Activated CD4-positive, alpha-beta T cell treated with anti-CD3 and anti-CD28 coated beads, Interleukin-2, amount 50 U/mL, for 24 hours (primary cell): ENCODE results near the gene ZP1.

Source experiments
- DNase-seq, 2 donors: peaks; one replicate each; pipeline ENCODE4 v3.0.0-alpha.2; 2020; ENCODE audit warnings: low read depth in 1 of 2, low spot score in 1 of 2

Gene ZP1

DNA sequence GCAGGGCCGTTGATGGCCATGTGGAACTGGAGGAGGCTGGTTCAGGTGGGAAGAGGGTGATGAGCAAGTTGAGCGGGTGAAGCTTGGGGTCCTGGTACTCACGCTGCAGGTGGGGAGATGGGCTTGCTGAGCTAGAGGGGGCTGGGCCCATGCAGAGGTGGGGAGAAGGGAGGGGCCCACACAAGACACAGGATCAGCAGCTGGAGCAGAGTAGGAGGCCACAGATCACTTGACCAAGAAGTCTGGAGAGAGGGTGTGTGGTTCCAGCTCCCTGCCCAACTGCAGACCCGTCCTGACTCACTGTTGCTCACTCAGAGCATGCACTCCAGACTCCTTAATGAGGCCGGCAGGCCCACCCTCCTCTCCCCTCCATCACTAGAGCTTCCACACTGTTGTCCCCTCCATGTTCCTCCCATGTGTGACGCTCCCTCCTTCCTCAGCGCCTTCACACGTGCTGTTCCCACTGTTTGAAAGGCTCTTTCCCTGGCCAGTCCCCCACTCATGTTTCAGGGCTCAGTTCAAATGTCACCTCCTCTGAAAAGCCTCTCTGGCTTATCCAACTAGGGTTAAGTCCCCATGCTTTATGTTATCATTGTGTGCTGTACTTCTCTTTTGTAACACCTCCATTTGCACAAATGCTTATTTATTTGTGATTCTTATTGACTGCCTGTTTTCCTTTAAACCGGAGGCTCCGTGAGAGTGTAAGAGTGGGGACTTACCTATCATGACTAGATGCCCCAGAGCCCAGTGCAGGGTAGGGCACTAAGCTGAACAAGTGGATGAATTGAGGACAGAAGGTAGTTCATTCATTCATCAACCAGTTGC lies 23.1 kb upstream of the ZP1 start:
- no peak for DNase-seq

DNA sequence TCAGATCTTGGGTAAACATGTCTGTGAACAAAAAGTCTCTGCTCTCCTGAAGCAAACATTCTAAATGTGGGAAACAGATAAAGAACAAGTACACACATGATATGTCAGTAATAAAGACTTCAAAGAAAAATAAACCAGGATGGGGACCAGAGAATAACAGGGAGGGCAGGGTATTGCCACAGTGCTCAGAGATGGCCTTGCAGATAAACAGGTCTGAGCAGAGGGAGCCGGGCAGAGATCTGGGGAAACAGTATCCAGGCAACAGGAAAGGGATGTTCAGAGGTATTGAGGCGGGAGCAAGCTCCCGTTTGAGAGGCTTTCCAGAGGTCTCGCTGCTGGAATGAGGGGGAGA lies 22.5 kb upstream of the ZP1 start:
- DNase-seq = no peak

DNA sequence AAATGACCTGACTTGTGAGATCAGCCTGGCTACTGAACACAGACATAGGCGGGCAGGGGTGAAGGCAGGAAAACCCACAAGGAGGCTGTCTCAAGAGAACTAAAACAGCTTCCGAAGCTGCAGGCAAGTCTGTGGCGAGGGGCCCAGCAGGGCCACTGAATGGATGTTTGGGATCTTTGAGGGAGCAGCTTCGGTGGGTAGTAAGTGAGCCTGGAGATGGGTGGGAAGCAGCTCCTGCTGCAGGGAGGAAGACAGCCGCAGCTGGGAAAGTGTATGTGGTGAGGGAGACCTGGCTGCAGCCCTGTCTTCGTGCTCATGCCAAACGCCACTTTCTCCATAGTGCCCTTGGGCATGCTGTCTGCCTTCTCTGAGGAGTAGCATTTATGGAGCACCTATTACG lies 22.0 kb upstream of the ZP1 start:
- no peak for DNase-seq

DNA sequence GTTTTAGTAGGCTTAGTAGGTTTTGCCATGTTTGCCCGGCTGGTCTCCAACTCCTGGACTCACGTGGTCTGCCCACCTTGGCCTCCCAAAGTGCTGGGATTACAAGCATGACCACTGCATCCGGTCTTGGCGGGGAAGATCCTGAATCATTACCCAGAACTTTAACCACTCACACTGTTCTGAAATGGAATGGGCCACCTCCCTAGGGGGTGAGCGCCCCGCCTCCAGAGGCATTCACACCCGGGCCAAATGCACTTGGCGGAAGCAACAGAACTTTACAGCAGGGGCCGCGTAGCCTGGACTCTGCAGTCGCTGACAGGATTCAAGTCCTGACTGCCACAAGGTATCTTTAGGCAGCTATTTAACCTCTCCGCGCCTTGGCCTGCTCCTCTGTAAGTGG lies 20.1 kb upstream of the ZP1 start:
- no peak for DNase-seq

DNA sequence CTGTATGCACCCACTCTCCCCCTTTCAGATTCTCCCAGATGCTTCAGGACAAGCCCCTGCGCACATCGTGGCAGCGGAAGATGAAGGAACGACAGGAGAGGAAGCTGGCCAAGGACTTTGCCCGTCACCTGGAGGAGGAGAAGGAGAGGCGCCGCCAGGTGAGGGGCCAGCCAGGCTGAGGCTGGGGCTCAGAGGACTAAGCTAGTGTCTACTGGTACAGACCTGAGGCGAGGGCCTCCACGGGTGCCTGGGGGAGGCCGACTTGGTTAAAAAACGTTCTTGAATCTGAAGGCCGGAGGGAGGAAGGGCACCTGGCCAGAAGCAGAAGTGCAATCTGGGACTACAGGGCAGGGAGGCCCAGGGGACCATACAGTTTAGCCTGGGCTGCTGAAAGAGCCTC lies 19.4 kb upstream of the ZP1 start:
- no peak for DNase-seq

DNA sequence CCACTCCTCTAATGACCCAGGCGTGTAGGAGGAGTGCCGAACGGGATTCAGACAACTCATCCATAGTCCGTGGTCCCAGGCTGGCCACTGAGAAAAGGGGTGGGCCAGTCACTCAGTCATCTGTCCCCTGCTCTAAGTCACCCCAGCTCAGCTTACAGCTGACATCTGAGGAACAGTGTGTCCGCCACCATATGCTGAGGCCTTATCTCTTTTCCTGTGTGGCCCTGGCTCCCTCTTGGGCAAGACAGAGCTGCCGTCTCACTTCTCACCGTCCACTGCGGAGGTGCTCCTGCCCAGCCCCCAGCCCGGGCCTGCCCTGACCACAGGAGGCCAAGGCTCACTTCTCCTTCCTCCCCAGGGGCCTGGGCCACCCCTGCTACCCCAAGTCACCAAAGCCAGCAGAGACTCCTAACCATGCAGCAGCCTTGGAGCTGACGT lies 18.6 kb upstream of the ZP1 start:
- DNase-seq = no peak

DNA sequence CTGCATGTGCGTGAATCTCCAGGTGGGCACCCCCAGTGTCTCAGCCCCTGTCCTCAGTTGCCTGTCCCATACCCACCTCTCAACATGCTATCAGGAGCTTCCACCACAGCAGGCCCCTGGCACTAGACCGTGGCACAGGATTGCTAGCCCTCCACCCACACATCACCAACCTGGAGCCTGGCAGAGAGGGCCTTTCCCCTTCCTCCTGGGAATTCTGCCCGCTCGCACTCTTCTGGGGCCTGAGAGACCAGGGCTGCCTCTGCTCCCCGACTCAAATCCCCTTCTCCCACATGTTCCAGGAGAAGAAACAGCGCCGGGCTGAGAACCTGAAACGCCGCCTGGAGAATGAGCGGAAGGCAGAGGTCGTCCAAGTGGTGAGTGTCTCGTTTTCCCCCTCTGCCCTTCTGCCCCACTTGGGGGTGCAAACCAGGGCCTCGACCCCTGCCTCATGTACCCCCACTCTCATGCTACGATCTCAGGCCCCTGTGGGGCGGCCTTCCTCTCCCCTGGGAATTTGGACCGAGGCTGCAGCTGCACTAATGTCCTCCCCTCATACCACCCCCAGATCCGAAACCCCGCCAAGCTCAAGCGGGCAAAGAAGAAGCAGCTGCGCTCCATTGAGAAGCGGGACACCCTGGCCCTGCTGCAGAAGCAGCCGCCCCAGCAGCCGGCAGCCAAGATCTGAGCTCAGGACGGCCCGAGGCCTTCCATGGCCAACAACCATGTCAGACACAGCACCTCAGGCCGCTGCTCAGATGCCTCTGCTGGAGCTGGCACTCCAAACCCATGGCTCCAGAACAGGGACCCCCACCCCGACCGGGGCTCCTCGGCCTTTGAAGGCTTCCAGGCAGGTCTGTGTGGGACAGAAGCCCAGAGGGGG lies 17.5 kb upstream of the ZP1 start:
- DNase-seq = no peak

DNA sequence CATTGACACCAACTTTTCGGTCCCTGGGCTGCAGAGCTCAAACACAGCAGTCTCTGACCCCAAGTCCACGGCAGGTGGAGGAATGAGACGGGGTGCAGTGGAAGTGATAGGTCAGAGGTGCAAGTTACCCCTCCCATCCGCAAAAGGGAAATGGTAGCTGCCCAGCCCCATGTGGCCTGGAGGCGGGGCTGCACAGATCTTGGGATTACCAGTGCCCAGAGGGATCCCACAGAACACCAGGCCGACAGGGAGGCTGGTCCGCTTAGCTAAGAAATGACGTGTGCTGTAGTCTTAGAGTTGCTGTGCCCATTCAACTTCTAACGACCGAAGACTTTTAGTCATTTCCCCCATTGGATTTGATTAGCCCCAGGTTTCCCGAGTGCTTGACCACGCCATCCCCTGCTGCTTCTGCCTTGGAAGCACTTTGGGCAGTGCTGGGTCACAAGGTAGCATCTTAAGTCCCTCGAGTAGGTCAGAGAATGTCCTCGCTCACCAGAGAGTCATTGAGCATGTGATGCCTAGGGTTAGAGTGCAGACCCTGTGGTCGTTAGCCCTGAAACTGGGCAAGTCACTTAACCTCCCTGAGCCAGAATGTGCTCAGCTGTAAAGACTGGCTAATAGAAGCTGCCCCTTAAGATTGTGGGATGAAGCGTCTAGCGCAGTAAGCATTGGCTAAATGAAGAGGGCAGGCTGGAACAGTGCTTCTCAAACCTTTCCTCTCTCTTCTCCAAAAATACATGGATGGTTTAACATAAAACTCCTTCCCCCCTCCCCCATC lies 15.8 kb upstream of the ZP1 start:
- no peak for DNase-seq

DNA sequence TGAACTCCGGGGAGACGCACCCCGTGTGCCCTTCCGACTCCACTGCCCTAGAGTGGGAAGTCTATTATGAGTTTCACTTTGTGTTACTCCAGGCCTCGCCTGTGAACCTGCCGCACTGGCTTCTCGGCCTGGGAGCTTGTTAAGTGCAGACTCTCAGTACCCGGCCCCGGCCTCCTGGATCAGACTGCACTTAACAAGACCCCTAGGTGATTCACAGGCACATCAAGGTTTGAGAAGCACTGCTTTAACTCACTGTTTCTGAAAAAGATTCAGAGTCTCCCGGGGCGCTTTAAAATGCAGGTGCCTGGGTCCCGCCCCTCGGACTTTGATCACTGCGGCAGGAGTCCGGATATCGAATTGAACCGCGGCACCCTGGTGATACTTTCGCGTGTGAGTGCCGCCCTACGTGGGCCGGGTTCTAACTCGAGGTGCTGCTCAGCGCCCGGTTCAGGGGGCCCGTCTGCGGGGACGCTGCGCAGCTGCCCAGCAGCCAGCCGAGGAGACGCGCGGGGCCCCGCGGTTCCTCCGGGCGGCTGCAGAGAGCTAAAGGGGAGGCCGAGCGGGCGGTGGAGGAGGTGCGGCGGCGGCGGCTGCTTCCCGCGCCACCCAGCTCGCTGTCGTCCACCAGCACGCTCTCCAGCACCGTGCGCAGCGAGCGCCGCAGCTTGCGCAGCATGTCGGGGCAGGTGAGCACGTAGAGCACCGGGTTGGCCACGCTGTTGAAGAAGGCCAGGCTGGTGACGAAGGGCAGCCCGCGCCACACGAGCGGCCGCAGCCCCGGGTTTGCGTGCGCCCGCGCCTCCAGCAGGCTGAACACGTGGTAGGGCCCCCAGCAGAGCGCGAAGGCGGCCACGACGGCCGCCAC lies 15.0 kb upstream of the ZP1 start:
- DNase-seq = no peak

DNA sequence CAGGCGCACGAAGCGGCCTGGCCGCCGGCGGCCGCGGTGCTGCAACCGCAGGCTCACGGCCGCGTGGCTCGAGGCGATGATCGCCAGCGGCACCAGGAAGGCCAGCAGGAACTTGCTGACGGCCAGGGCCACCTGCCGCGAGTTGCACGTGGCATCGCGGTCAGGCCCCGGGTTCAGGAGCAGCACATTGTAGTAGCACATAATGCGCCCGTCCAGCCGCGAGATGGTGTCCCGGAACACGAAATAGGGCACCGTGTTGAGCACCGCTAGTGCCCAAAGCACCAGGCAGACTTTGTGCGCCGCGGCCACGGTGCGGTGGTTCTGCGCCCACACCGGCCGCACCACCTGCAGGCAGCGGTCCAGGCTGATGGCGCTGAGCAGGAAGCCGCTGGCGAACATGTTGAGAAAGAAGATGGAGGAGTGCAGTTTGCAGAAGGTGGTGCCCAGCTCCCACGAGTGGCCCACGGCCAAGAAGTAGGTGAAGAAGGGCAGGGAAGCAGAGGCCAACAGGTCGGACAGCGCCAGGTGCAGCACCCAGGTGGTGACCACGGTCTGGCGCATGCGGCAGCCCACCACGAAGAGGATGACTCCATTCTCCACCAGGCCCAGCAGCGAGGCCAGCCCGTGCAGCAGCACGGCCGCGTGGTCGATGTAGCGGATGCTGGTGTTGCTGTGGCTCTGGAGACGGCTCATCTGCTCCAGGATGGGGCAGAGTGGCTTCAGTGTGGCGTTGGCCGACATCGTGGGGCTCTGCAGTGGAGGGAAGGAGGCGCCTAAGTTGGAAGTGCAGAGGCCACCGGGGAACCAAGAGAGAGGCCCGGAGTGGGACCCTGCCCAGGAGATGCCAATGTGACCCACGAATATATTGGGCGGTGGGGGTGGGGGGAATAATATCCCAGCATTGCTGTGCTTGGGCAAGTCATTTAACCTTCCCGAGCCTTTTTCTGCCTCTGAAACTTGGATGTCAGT lies 14.1 kb upstream of the ZP1 start:
- DNase-seq = no peak

DNA sequence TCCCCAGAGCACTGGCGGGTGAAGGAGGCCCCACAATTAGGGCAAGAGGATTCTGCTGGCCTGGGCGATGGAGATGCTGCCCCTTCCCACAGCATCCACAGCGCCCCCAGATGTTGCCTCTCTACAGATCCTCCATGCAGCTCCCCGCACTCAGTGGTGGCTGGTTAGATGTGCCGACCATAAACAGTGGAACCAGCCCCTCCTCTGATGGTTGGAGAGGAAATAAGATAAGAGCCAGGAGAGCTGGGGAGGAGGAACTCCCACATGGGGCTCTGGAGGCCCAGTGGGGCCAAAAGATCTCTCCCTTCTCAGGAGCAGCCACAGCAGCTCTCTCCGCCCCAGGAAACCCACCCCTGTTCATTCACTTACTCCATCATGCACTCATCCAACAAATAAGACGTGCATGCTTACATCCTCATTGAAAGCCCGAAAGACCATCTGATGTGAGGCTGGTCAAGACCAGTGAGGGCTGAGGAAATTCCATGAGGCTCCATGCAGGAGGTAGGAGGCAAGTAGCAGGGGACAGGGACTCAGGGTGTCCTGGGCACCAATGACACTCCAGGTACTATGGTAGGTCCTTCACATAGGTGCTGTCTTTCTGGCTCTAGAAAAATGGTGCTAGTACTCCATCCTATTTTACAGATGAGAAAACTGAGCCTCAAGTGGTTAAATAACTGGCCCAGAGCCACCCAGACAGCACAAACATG lies 13.0 kb upstream of the ZP1 start:
- DNase-seq = no peak

DNA sequence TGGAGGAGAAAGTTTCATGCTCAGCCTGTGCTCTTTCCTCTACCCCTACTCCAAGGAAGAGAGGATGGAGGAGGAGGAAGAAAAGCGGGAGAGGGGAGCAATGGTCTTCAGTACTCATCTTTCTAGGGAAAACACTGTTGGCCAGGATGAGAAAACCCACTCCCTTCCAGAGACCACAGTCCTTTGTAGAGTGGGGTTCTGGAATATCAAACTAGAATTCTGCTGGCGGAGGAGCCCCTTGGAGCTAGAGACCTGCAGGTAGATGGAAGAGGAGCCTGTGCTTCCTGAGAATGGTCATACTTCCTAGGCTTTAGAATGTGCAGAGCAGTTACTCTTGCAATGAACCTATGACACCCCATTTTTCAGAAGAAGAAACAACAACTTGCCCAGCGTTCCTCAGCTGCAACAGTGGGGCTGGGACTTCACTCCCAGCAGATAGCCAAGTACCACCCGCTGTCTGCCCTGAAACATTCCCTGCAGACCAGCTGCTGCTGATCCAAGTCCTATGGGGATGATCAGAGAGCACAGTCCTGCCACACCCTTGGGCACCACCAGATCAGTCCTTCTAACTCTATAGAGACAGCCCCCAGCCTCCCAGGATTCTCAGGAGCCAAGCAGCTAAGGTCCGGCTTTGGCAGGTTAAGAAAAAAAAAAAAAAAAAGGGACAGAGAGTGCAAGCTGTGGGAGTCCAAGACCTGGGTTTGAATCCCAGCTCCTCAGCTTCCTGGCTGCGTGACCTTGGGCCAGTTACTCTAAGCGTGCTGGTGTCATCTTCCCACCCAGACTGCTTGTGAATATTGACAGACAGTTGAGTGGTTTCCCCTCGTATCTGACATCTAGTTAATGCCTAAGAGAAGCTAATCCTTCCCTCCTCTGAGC lies 12.3 kb upstream of the ZP1 start:
- no peak for DNase-seq

DNA sequence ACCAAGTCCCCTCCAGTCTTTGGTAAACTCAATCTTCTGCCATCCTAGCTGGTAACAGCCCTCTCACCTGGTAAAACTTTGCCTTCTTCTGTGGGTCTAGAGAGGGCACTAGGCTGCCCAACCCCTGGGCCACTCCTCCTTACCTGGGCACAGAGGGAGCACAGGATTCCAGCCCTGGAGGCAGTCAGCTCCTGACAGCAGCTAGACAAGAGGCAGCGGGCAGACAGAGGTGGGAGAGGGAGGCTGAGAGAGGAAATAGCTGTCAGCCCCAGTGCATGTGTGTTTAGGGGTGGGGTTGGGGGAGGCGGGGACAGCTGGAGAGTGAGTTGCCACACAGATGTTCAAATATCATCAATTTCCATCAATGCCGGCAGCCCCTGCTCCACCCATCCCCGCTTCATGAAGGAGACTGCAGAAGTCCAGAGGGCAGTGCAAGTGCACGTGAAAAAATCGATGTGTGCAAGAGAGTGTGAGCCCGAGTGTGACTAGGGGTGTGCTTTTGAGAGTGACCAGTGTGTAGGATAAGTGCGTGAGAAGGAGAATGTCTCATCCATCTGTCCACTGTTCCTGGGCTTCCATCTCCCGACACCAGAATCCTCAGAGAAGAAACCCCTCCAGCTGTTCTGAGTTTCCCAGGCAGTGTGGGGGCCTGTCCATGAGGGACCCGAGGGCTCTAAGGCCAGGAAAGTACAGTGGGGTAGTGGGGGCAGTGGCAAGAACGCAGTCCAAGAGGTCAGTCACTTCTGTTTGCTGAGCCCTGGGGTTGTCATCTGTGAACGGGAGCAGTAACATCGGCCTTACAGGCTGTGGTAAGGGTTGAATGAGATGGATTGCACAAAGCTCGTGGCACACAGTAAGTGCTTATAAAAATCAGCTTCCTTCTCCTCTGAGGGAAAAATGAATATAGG lies 11.4 kb upstream of the ZP1 start, which contains the start of gene PTGDR2:
TSS of gene PTGDR2 (minus strand) at position 225 of the 908 bp plus-strand sequence. CDS start 2,228 bp downstream, outside the sequence.
- no peak for DNase-seq

DNA sequence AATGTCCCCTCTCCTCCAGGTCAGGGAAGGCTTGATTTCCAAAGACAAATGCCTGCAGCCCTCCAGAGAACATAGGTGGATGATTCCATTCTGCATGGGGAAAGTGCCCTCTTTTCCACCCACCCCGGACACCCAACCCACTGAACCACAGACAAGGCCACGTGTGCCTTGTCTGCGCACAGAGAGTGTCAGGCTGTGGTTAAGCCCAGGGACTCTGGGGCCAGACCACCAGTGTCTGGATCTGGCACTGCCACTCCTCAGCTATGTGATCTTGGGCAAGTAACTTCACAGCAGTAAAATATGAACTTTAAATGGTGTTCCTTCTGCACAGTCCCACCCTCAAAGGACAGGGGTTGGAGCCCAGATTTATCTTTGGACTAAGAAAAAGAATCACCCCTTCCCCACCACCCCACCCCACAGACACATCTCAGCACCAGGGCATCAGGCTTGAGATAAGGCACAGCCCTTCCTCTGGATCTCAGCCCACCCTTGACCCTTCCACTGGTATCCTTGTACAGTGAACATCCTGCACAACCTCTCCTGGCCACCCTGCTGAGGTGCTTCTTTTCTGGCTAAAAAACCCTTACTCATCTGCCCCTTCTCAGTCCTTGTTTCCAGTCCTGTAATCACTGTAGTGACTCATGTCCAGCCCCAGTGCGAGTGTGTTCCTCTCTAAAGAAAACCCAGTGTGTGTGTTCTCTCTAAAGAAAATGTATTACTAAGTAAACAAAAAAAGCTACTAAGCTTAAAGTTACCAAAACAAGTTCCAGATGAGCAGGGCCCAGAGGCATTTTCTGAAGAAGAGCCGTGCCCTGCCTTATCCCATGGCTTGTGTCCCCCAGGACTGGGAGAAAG lies 9.7 kb upstream of the ZP1 start:
- no peak for DNase-seq

DNA sequence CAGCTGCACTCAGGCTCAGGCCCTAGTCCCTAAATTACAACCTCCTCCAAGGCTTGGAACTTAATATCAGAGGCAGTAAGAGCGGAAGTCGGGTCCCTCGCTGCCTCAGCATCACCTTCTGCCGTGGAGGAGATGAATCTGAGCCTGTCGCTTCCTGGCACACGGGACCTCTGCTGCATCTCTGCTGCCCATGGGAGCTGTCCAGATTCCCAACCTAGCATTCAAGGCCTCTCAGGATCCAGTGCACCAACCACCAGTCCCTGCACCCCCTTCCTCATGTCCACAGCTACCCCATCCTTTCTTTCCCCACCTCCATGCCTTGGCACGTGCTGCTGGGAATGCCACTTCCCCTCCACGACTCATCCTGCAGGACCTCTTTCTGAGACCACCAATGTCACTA lies 9.1 kb upstream of the ZP1 start:
- no peak for DNase-seq
